Liver (tissue), 3 donors: ENCODE results near the gene RAD9A.

Experiments used
- ATF3 ChIP-seq: IDR thresholded peaks from 2 replicates; pipeline ENCODE4 v1.6.1; 2016; ENCODE audit warnings: antibody characterized with exemption
- CTCF ChIP-seq: fragments of 150-350 bp; IDR thresholded peaks from 2 replicates; pipeline ENCODE4 v1.5.1; 2017; ENCODE audit warnings: improper control_type of control experiment, low read depth, low read length; ENCODE audit not compliant: missing input control
- EGR1 ChIP-seq, 2 donors: IDR thresholded peaks; 2 replicates each; pipeline ENCODE4 v1.6.1; 2016 to 2018; ENCODE audit warnings: antibody characterized with exemption in 2 of 2, low read depth in 2 of 2
- FOXA1 ChIP-seq: IDR thresholded peaks from 2 replicates; pipeline ENCODE4 v1.6.1; 2016; ENCODE audit warnings: antibody characterized with exemption
- JUND ChIP-seq, 2 donors: IDR thresholded peaks; 2 replicates each; pipeline ENCODE4 v1.6.1; 2016; ENCODE audit warnings: antibody characterized with exemption in 2 of 2
- MAX ChIP-seq: IDR thresholded peaks from 2 replicates; pipeline ENCODE4 v1.6.1; 2016; ENCODE audit warnings: antibody characterized with exemption
- RAD21 ChIP-seq, 2 donors: IDR thresholded peaks; 2 replicates each; pipeline ENCODE4 v1.6.1; 2016; ENCODE audit warnings: antibody characterized with exemption in 2 of 2, mild to moderate bottlenecking in 2 of 2
- SP1 ChIP-seq: IDR thresholded peaks from 2 replicates; pipeline ENCODE4 v1.6.1; 2018; ENCODE audit warnings: antibody characterized with exemption, mild to moderate bottlenecking
- TAF1 ChIP-seq: conservative IDR thresholded peaks from 2 replicates; pipeline ENCODE4 v1.6.1; 2016; ENCODE audit warnings: antibody characterized with exemption, mild to moderate bottlenecking
- ZBTB33 ChIP-seq: IDR thresholded peaks from 2 replicates; pipeline ENCODE4 v1.6.1; 2016; ENCODE audit warnings: antibody characterized with exemption
- donor health status: healthy.
- donor health status: healthy.

- TF ChIP-seq CTCF (peak; percentile 93), MAX (no peak), RAD21 (IDR thresholded peaks at IDR 0.05) (peak; percentile 94), ATF3 (no peak), JUND (IDR thresholded peaks at IDR 0.05) (no peak), SP1 (no peak), FOXA1 (no peak), ZBTB33 (no peak), TAF1 (no peak), EGR1 (IDR thresholded peaks at IDR 0.05; ENCODE audit: low read depth in 2 of 2) (no peak)
These were observed 34.8 kb upstream of the RAD9A start for GRCh38 chr11:67356864-67357561.
